ENCODE results near the gene NF1.

- TF ChIP-seq CTCF (IDR thresholded peaks at IDR 0.05) = no peak
- no peak for TF ChIP-seq POLR2A (IDR thresholded peaks at IDR 0.05)
- no peak for TF ChIP-seq POLR2AphosphoS5 (IDR thresholded peaks at IDR 0.05)
Measured at GRCh38 chr17:31378638-31379037, 283.9 kb downstream of the NF1 start.
